SK-N-SH treated with all-trans-retinoic acid at 6 μM for 48 hours (cell line): ENCODE measurements around the gene RNF113B.

ENCODE experiments used
- ATAC-seq: fragments of 200-7000 bp; cut with Tn5 transposase; 3 replicates; pipeline ENCODE4 v1.9.1; 2020; ENCODE audit warnings: mild to moderate bottlenecking, moderate library complexity
- BACH2 ChIP-seq: fragments of 250-450 bp; sonication (Bioruptor Pico); IDR thresholded peaks from 2 replicates; pipeline ENCODE4 v1.9.0; 2021; ENCODE audit warnings: mild to moderate bottlenecking, borderline replicate concordance
- CREB5 ChIP-seq: fragments of 250-450 bp; sonication (Bioruptor Pico); IDR thresholded peaks from 2 replicates; pipeline ENCODE4 v1.5.1; 2020; ENCODE audit warnings: low read depth, mild to moderate bottlenecking, moderate library complexity
- CSDC2 ChIP-seq: fragments of 250-450 bp; sonication (Bioruptor Pico); IDR thresholded peaks from 2 replicates; pipeline ENCODE4 v1.5.0; 2020; ENCODE audit warnings: mild to moderate bottlenecking, moderate library complexity
- CSRNP3 ChIP-seq: fragments of 250-450 bp; sonication (Bioruptor Pico); IDR thresholded peaks from 2 replicates; pipeline ENCODE4 v1.5.1; 2021; ENCODE audit warnings: mild to moderate bottlenecking, moderate library complexity
- ESRRG ChIP-seq: fragments of 250-450 bp; sonication (Bioruptor Pico); IDR thresholded peaks from 2 replicates; pipeline ENCODE4 v1.6.1; 2021; ENCODE audit warnings: mild to moderate bottlenecking
- GLIS3 ChIP-seq: fragments of 250-450 bp; sonication (Bioruptor Pico); IDR thresholded peaks from 2 replicates; pipeline ENCODE4 v1.5.0; 2020; ENCODE audit warnings: mild to moderate bottlenecking, moderate library complexity
- ISL1 ChIP-seq: fragments of 250-450 bp; sonication (Bioruptor Pico); IDR thresholded peaks from 2 replicates; pipeline ENCODE4 v2.1.2; 2022; ENCODE audit warnings: mild to moderate bottlenecking, moderate library complexity
- OSR1 ChIP-seq: fragments of 250-450 bp; sonication (Bioruptor Pico); IDR thresholded peaks from 2 replicates; pipeline ENCODE4 v1.8.0; 2022; ENCODE audit warnings: moderate library complexity, mild to moderate bottlenecking, inconsistent platforms
- PATZ1 ChIP-seq: fragments of 250-450 bp; sonication (Bioruptor Pico); IDR thresholded peaks from 2 replicates; pipeline ENCODE4 v1.8.0; 2020; ENCODE audit warnings: mild to moderate bottlenecking, moderate library complexity, borderline replicate concordance
- POU6F1 ChIP-seq: fragments of 250-450 bp; sonication (Bioruptor Pico); IDR thresholded peaks from 2 replicates; pipeline ENCODE4 v1.8.0; 2021; ENCODE audit warnings: low read depth, mild to moderate bottlenecking, moderate library complexity, borderline replicate concordance
- PPARA ChIP-seq: fragments of 250-450 bp; sonication (Bioruptor Pico); IDR thresholded peaks from 2 replicates; pipeline ENCODE4 v1.5.0; 2020; ENCODE audit warnings: mild to moderate bottlenecking, borderline replicate concordance
- RARB ChIP-seq: fragments of 250-450 bp; sonication (Bioruptor Pico); IDR thresholded peaks from 2 replicates; pipeline ENCODE4 v1.8.0; 2021; ENCODE audit warnings: mild to moderate bottlenecking, moderate library complexity
- SNAI2 ChIP-seq: fragments of 250-450 bp; sonication (Bioruptor Pico); IDR thresholded peaks from 2 replicates; pipeline ENCODE4 v1.5.0; 2020; ENCODE audit warnings: mild to moderate bottlenecking, moderate library complexity
- TCF4 ChIP-seq: fragments of 250-450 bp; sonication (Bioruptor Pico); IDR thresholded peaks from 2 replicates; pipeline ENCODE4 v1.8.0; 2021; ENCODE audit warnings: mild to moderate bottlenecking, moderate library complexity, borderline replicate concordance
- TOX ChIP-seq: fragments of 250-450 bp; sonication (Bioruptor Pico); IDR thresholded peaks from 2 replicates; pipeline ENCODE4 v1.8.0; 2021; ENCODE audit warnings: mild to moderate bottlenecking, moderate library complexity, borderline replicate concordance
- TSHZ2 ChIP-seq: fragments of 250-450 bp; sonication (Bioruptor Pico); IDR thresholded peaks from 2 replicates; pipeline ENCODE4 v1.5.0; 2020; ENCODE audit warnings: mild to moderate bottlenecking, moderate library complexity
- ZFP3 ChIP-seq: fragments of 250-450 bp; sonication (Bioruptor Pico); IDR thresholded peaks from 2 replicates; pipeline ENCODE4 v1.5.0; 2020; ENCODE audit warnings: mild to moderate bottlenecking, moderate library complexity
- ZFP30 ChIP-seq: fragments of 450-650 bp; formaldehyde crosslinking; IDR thresholded peaks from 2 replicates; pipeline ENCODE4 v1.5.0; 2022; ENCODE audit warnings: mild to moderate bottlenecking, moderate library complexity
- ZNF565 ChIP-seq: fragments of 450-650 bp; formaldehyde crosslinking; conservative IDR thresholded peaks from 2 replicates; pipeline ENCODE4 v1.5.0; 2020; ENCODE audit warnings: low read depth, mild to moderate bottlenecking, moderate library complexity
- ZNF70 ChIP-seq: fragments of 450-650 bp; formaldehyde crosslinking; IDR thresholded peaks from 2 replicates; pipeline ENCODE4 v1.5.0; 2020; ENCODE audit warnings: mild to moderate bottlenecking, moderate library complexity
- ZNF8 ChIP-seq: fragments of 450-650 bp; formaldehyde crosslinking; IDR thresholded peaks from 2 replicates; pipeline ENCODE4 v1.5.0; 2020; ENCODE audit warnings: mild to moderate bottlenecking, moderate library complexity

The RNF113B gene

GRCh38 chr13:98216711-98217285, 39.7 kb upstream of the RNF113B start:
- TF ChIP-seq TOX (CRISPR knock-in tag) (no peak), ESRRG (CRISPR knock-in tag) (no peak), OSR1 (no peak), BACH2 (CRISPR knock-in tag) (no peak), CREB5 (CRISPR knock-in tag) (no peak), TCF4 (CRISPR knock-in tag) (no peak), ZNF565 (CRISPR knock-in tag) (no peak), ZFP30 (no peak), PPARA (no peak), CSRNP3 (no peak)
- no peak for ATAC-seq

- peak; percentile 50 for ATAC-seq
- TF ChIP-seq ISL1, result no peak
- no peak for TF ChIP-seq GLIS3 (CRISPR knock-in tag)
- no peak for TF ChIP-seq ZNF8 (CRISPR knock-in tag)
- no peak for TF ChIP-seq CREB5 (CRISPR knock-in tag)
- no peak for TF ChIP-seq ZNF70 (CRISPR knock-in tag)
- no peak for TF ChIP-seq PPARA
- 0 out of 2 replicates have a peak, but pooled peaks have one; percentile 33 for TF ChIP-seq POU6F1 (CRISPR knock-in tag)
- TF ChIP-seq, all 23 proteins: peak for 1
These were observed 39.1 kb upstream of the RNF113B start for GRCh38 chr13:98216135-98216565.

GRCh38 chr13:98215508-98215907, 38.4 kb upstream of the RNF113B start:
- TF ChIP-seq PATZ1 (CRISPR knock-in tag) (no peak), ZFP3 (CRISPR knock-in tag) (no peak), TSHZ2 (CRISPR knock-in tag) (no peak), OSR1 (no peak), TCF4 (CRISPR knock-in tag) (no peak), CSDC2 (CRISPR knock-in tag) (no peak), SNAI2 (CRISPR knock-in tag) (no peak), ZFP30 (no peak), ISL1 (no peak), BACH2 (CRISPR knock-in tag) (no peak), RARB (CRISPR knock-in tag) (no peak), ZNF70 (CRISPR knock-in tag) (no peak), GLIS3 (CRISPR knock-in tag) (no peak)
- ATAC-seq, result no peak
